ENCODE results near the gene BLVRA.

DNA sequence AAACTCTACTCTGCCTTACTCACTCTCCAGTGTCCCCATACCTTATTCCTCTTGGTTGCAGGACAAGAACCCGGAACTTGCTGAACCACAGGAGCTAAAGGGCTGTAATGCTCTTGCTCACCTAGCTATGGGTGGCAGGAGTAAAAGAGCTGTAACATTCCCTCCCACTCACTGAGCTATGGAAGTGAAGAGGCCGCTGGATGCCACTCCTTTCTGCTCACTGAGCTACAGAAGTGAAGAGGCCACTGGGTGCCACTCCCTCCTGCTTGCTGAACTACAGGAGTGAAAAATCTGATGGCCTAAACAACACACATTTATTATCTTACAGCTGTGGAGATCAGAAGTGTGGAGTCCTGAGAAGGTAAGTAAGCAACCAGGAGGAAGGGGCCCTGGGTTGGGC lies 93.3 kb downstream of the BLVRA start:
- TF ChIP-seq, protein P1, sequence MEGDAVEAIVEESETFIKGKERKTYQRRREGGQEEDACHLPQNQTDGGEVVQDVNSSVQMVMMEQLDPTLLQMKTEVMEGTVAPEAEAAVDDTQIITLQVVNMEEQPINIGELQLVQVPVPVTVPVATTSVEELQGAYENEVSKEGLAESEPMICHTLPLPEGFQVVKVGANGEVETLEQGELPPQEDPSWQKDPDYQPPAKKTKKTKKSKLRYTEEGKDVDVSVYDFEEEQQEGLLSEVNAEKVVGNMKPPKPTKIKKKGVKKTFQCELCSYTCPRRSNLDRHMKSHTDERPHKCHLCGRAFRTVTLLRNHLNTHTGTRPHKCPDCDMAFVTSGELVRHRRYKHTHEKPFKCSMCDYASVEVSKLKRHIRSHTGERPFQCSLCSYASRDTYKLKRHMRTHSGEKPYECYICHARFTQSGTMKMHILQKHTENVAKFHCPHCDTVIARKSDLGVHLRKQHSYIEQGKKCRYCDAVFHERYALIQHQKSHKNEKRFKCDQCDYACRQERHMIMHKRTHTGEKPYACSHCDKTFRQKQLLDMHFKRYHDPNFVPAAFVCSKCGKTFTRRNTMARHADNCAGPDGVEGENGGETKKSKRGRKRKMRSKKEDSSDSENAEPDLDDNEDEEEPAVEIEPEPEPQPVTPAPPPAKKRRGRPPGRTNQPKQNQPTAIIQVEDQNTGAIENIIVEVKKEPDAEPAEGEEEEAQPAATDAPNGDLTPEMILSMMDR (IDR thresholded peaks at IDR 0.05) = no peak
- TF ChIP-seq POLR2A (IDR thresholded peaks at IDR 0.05) = no peak

All from lower leg skin (tissue), 3 donors.